Activated CD8-positive, alpha-beta memory T cell treated with anti-CD3 and anti-CD28 coated beads, Interleukin-2, amount 10 ng/mL, durations not matched to agents 7 days and 5 days (primary cell): ENCODE data around the gene TRIM8. TPM values are rescaled to one million over a fixed set of nuclear protein-coding genes. Genes with fewer than 3 reads are reported as not detected.

Experiments
- ATAC-seq: fragments of 150-1000 bp; cut with Tn5 transposase; one replicate; pipeline ENCODE4 v1.10.0; 2021; ENCODE audit warnings: moderate library complexity
- CTCF ChIA-PET: fragments of 350-600 bp; sonication (Branson Sonifier 250); formaldehyde crosslinking; loops from one replicate; lab custom pipeline; 2021; ENCODE audit warnings: antibody characterized with exemption; lab: Charles Lee
- DNase-seq: peaks from one replicate; pipeline ENCODE4 v3.0.0-alpha.2; 2020
- H3K27ac Mint-ChIP-seq: one replicate; pipeline ENCODE4 v1.8.0; 2021; ENCODE audit warnings: mild to moderate bottlenecking, mixed read lengths
- H3K27me3 Mint-ChIP-seq: one replicate; pipeline ENCODE4 v1.8.0; 2021; ENCODE audit warnings: mixed read lengths
- H3K36me3 Mint-ChIP-seq: one replicate; pipeline ENCODE4 v1.8.0; 2021; ENCODE audit warnings: mild to moderate bottlenecking, mixed read lengths
- H3K4me1 Mint-ChIP-seq: one replicate; pipeline ENCODE4 v1.8.0; 2021; ENCODE audit warnings: mixed read lengths
- H3K4me3 Mint-ChIP-seq: one replicate; pipeline ENCODE4 v1.8.0; 2021; ENCODE audit warnings: mild to moderate bottlenecking, moderate library complexity, mixed read lengths
- H3K9me3 Mint-ChIP-seq: one replicate; pipeline ENCODE4 v1.8.0; 2022; ENCODE audit warnings: low read depth, mixed read lengths
- total RNA-seq, 2 experiments: library from RNA; stranded (reverse); gene quantifications; one replicate each; pipeline ENCODE4 v1.2.3, GENCODE V29; 2021

TRIM8 gene
- total RNA-seq, 2 experiments from 2014 or later: 58.7 to 86.9 TPM

DNA sequence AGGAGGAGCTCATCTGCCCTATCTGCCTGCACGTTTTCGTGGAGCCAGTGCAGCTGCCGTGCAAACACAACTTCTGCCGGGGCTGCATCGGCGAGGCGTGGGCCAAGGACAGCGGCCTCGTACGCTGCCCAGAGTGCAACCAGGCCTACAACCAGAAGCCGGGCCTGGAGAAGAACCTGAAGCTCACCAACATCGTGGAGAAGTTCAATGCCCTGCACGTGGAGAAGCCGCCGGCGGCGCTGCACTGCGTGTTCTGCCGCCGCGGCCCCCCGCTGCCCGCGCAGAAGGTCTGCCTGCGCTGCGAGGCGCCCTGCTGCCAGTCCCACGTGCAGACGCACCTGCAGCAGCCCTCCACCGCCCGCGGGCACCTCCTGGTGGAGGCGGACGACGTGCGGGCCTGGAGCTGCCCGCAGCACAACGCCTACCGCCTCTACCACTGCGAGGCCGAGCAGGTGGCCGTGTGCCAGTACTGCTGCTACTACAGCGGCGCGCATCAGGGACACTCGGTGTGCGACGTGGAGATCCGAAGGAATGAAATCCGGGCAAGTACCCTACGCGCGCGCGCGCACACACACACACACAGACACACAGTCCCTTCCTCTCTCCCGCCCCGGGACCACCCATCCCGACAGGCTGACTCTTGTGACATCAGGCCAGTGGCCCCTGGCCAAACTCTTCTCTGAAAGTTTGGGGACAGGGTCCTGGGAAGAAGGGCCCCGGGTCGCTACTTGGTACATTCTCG, 538 bp downstream of the TRIM8 start:
- CTCF ChIA-PET: interaction anchor here (0.7 to 4.5 kb wide), 16 partner anchors 9 to 194 kb away, joined by 3 to 52 read pairs (median 5); partner anchors contain the start of genes ACTR1A, ARL3, SFXN2 and SUFU
- peaks cover 42% of the 10 kb centered on the region for H3K4me1 Mint-ChIP-seq
- H3K36me3 Mint-ChIP-seq: peaks cover 20% of the 10 kb centered on the region
- peak overlapping the region; percentile 94 for H3K4me3 Mint-ChIP-seq
- ATAC-seq (peak; percentile 11), DNase-seq (peak; percentile 87)
- H3K27me3 Mint-ChIP-seq: no peaks in the 10 kb centered on the region
- H3K9me3 Mint-ChIP-seq: no peaks in the 10 kb centered on the region
- H3K27ac Mint-ChIP-seq: peak overlapping the region; percentile 98

- H3K4me1 Mint-ChIP-seq: peaks cover 46% of the 10 kb centered on the region
- peak; percentile 68 for DNase-seq
- no peaks in the 10 kb centered on the region for H3K27me3 Mint-ChIP-seq
- peak overlapping the region; percentile 98 for H3K27ac Mint-ChIP-seq
- H3K36me3 Mint-ChIP-seq: peaks cover 20% of the 10 kb centered on the region
- no peak for ATAC-seq
- H3K9me3 Mint-ChIP-seq: no peaks in the 10 kb centered on the region
- peak overlapping the region; percentile 94 for H3K4me3 Mint-ChIP-seq
- CTCF ChIA-PET: interaction anchor here (0.7 to 4.5 kb wide), 16 partner anchors 9 to 195 kb away, joined by 3 to 52 read pairs (median 4); partner anchors contain the start of genes ACTR1A, ARL3, SFXN2 and SUFU
Observed at GRCh38 chr10:102645388-102645740, 1.1 kb downstream of the TRIM8 start.

DNA sequence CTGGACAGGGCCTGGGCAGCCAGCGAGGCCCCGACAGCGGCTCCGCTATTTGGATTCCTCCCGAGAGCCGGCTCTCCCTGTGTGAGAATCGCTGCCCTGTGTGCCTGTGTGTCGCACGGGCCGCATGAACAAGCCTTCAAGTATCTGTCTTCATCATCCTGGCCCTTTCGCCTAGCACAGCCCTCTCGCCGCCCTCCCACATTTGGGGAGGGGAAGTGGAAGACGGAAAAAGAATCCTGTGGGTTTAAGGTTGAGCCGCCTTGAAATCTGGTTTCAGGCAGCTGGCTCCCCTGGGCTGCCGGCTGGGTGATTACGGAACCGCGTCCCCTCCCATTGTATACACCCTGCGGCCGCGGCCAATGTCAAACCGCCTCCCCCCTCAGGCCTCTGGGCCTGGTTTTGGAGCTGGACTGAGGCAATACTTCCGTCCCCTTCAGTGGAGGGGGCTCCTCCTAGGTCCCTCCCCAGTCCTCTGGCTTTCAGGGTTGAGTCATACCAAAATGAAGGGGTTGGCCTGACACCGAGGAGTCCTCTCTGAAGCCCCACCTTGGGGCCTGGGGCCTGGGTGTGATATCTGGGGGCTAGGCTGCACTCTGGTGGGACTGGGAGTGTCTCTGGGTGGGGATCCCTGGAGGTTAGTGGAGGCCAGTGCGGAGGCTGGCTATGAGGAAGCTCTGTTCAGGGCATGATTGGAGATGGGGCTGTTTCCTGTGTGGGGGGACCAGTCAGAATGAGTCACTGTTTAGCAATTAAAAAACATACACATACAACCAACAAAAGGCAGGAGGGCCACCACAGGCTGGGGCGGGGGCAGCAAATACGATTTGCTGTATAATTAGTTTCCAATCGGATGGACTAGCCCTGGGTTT, 1.7 kb downstream of the TRIM8 start:
- Mint-ChIP-seq H3K9me3 (no peaks in the 10 kb centered on the region), H3K27ac (peak overlapping the region; percentile 98), H3K36me3 (peaks cover 20% of the 10 kb centered on the region), H3K4me1 (peaks cover 52% of the 10 kb centered on the region), H3K27me3 (no peaks in the 10 kb centered on the region), H3K4me3 (peak overlapping the region; percentile 94)
- DNase-seq: peak; percentile 93
- ATAC-seq: peak; percentile 50
- CTCF ChIA-PET: interaction anchor here (0.7 to 4.5 kb wide), 13 partner anchors 8 to 145 kb away, joined by 3 to 52 read pairs (median 5); partner anchors contain the start of genes ACTR1A, ARL3, SFXN2 and SUFU

DNA sequence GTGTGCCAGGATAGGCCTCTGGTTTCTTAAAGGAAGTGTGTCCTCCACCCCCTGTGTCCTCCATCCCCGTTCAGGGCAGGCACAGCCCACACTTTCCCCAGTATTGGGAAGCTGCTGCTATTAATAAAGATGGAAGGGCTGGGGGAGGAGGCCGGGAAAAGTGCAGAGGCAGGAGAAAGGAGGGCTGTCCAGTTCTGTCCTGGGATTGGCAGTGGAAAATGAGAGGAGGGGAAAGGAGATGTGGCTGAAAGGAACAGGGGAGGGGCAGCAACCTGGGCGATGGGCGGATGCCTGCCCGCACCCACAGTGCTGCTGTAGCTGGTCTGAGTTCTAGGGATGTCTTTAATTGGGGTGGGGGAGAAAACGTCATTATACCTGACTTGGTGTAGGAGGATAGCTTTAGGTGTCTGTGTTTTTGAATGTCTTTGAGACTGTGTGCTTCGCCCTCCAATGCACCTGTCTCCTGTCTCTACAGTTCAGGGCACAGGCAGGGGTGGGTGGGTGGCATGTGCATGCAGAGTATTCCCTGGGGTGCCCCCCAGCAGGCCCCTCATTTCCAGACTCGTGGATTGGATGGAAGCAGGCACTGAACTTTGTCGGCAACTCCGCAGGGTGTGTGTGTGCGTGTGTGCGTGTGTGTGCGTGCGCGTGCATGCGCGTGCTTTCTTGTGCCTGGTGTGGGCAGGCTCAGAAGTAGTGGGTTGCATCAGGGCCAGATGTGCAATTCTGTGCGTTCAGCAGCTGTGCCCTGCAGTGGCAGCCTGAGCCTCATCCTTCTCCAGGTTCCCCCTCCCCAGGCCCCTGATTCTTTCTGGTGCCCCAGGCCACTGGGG, 2.5 kb downstream of the TRIM8 start:
- H3K27me3 Mint-ChIP-seq: no peaks in the 10 kb centered on the region
- H3K9me3 Mint-ChIP-seq: no peaks in the 10 kb centered on the region
- peaks cover 55% of the 10 kb centered on the region for H3K4me1 Mint-ChIP-seq
- peaks cover 20% of the 10 kb centered on the region for H3K36me3 Mint-ChIP-seq
- H3K4me3 Mint-ChIP-seq: peak overlapping the region; percentile 94
- CTCF ChIA-PET: interaction anchor here (1.1 to 4.5 kb wide), 8 partner anchors 11 to 144 kb away, joined by 4 to 52 read pairs (median 14); partner anchors contain the start of genes ACTR1A, ARL3, SFXN2 and SUFU
- H3K27ac Mint-ChIP-seq: peak overlapping the region; percentile 98
- DNase-seq: peak; percentile 76
- ATAC-seq: no peak

DNA sequence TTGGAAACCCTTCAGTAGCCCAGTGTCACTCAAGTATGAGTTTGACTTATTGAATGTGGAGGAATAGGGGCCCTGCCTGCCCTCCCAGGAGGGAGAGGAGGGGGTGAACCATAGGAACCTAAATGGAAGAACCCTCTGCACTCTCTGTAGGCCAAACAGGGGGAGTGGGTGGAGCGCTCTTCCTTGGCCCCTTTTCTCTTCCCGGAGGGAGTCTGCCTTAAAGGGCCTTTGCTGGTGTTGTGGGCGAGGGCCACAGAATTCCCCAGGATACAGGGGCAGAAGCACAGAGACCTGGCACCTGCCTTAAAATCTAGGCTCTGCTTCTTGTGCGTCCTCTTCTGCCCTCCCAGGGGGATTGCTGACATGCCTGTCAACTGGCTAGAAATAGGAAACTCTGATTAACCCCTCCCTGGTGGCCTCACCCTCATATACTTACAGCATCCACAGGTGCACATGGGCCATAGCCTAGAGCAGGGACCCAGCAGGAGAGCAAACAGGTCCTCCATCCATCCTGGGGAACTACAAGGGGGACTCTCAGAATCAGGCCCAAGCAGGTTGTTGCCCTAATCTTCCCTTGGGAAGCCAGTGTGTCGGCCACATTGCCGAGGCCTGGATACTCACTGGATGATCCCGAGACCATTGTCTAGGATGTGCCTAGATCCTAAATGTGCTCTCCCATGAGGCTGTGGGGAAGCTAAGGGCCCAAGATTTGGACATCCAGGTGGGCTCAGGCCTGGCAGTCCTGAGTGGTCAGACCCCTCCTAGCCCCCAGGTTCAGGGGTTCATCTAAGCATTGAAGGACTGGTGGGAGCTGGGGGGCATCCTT, 3.4 kb downstream of the TRIM8 start:
- peaks cover 24% of the 10 kb centered on the region for H3K36me3 Mint-ChIP-seq

DNA sequence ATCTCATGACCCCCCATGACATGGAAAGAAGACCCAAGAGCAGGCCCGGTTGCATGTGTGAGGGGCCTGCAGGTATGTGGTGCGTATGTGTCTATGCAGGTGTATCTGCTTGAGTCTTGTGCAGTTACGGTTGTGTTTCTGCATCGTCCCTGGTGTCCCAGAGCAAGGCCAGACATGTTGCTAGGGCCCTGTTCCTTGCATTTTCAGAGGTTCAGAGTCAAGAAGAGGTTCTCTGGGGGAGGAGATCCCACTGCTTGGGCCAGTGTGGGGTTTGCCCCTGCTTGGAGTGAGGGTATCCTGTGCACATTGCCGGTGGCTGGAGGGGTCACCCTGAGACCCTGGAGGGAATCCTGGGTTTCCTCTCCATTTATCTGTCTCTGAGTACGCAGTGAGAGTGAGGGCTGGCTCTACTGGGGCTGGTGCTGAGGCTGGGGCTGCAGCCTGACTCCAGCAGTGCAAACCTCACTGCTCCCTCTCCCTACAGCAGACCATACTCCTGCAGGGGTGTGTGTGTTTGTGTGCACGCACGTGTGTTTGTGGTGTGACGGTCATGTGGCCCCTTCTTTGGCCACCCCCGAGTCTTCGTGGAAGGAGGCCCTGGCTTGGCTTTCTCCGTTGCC, 4.1 kb downstream of the TRIM8 start:
- DNase-seq (no peak), ATAC-seq (no peak)
- H3K4me3 Mint-ChIP-seq: peak overlapping the region; percentile 94
- CTCF ChIA-PET: interaction anchor here (0.9 to 4.5 kb wide), 5 partner anchors 13 to 65 kb away, joined by 3 to 26 read pairs (median 3); no protein-coding TSS in a partner anchor
- no peaks in the 10 kb centered on the region for H3K9me3 Mint-ChIP-seq
- H3K4me1 Mint-ChIP-seq: peaks cover 69% of the 10 kb centered on the region
- H3K27me3 Mint-ChIP-seq: no peaks in the 10 kb centered on the region
- H3K36me3 Mint-ChIP-seq: peaks cover 27% of the 10 kb centered on the region
- peak overlapping the region; percentile 98 for H3K27ac Mint-ChIP-seq

More for the DNA sequence above, 3.4 kb downstream of the TRIM8 start:
- DNase-seq: no peak
- Mint-ChIP-seq H3K4me1 (peaks cover 62% of the 10 kb centered on the region), H3K27me3 (no peaks in the 10 kb centered on the region), H3K27ac (peak overlapping the region; percentile 98), H3K4me3 (peak overlapping the region; percentile 94), H3K9me3 (no peaks in the 10 kb centered on the region)
- CTCF ChIA-PET: interaction anchor here (0.9 to 4.5 kb wide), 6 partner anchors 11 to 66 kb away, joined by 3 to 52 read pairs (median 14); partner anchors contain the start of genes ARL3 and SFXN2
- no peak for ATAC-seq

DNA sequence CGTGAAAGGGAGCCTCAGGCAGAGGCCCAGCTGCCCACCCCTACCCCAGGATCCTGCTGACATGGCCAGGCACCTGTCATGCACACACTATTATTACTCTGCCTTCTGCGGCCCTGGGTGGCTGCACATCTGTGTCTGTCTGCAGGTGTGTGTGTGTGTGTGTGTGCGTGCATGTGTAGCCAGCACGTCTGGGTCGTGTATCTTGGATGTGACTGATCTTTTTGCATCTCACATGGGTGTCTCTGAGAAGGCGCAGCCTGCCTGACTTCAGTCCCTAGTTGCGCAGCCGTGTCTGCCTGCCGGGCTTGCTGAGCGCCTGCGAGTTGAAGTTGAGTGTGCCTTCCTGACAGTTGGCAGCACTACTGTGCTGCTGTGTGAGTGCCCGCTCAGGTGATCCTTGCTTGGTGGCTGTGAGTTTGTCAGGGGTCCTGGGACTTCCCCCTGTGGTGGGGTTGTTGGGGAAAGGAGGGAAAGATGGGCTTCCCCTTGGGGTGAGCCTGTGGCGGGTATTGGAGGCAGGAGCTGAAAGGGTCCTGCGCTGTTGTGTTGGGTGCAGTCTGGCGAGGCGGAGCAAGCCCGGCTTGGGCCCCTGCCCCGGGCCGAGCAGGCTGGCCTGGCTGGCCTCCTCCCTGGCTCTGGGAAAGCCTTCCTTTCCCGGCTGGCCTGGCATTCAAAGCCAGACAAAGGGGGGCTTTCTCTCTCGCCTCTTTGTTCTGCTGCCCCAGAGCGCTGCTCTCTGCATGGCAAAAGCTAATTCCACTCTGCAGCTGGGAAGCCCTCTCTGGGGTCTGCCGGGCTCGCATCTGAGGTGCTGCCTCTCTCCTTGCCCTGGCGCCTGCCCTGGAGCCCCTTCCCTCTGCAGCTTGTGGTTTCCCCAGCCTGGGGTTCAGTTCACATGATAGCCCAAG, 4.9 kb downstream of the TRIM8 start:
- DNase-seq (peak; percentile 70), ATAC-seq (no peak)
- peaks cover 31% of the 10 kb centered on the region for H3K36me3 Mint-ChIP-seq
- peaks cover 75% of the 10 kb centered on the region for H3K4me1 Mint-ChIP-seq
- peak overlapping the region; percentile 94 for H3K4me3 Mint-ChIP-seq
- no peaks in the 10 kb centered on the region for H3K27me3 Mint-ChIP-seq
- CTCF ChIA-PET: interaction anchor here (0.9 to 2.7 kb wide), 8 partner anchors 11 to 75 kb away, joined by 3 to 12 read pairs (median 3); partner anchors contain the start of genes ARL3 and SFXN2
- H3K9me3 Mint-ChIP-seq: no peaks in the 10 kb centered on the region
- H3K27ac Mint-ChIP-seq: peak overlapping the region; percentile 98

GRCh38 chr10:102649797-102650654, 5.7 kb downstream of the TRIM8 start:
- Mint-ChIP-seq H3K36me3 (peaks cover 33% of the 10 kb centered on the region), H3K4me3 (peak overlapping the region; percentile 94), H3K9me3 (no peaks in the 10 kb centered on the region), H3K27ac (peak overlapping the region; percentile 98), H3K4me1 (peaks cover 80% of the 10 kb centered on the region), H3K27me3 (no peaks in the 10 kb centered on the region)
- no peak for ATAC-seq
- no peak for DNase-seq
- CTCF ChIA-PET: interaction anchor here (0.6 to 3.4 kb wide), 10 partner anchors 9 to 74 kb away, joined by 3 to 16 read pairs (median 3); partner anchors contain the start of genes ARL3 and SFXN2

DNA sequence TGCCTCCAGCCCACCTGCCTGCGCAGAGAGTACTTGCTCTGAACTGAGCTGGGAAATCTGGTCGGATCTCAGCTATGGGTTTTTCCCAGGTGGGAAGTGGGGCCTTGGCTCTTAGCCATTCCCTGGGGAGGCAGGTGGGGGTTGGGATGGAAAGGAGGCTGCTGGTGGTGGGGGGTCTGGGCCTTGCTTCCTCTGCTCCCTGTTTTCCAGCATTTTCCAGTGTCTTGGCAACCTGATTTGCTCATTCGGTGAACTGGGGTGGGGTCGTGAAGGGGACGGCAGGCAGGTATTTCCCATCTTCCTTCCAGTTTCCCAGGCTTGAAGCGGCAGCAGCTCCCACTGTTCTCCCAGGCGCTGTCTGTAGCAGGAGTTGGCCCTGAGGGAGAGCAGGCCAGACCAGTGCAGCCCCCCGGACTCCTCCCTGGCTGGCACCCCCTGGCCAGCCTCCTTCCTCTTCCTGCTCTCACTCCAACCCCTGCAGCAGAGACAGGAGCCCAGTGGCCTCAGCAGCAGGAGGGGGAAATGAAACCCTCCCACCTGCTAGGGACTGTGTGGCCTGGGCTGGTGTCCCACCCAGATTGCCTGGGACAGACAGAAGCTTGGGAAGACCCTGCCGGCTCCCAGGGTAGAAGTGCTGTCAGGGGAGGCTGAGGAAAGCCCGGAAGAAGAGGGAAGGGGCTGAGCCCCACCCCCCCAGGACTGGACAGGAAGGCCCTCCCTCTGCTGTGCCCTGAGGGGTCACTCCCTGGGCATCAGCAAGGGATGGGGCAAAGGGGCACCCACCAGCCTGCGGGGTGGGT, 6.6 kb downstream of the TRIM8 start:
- peaks cover 86% of the 10 kb centered on the region for H3K4me1 Mint-ChIP-seq
- H3K36me3 Mint-ChIP-seq: peaks cover 33% of the 10 kb centered on the region
- CTCF ChIA-PET: interaction anchor here (0.6 to 3.4 kb wide), 7 partner anchors 8 to 63 kb away, joined by 3 to 16 read pairs (median 3); no protein-coding TSS in a partner anchor
- DNase-seq (no peak), ATAC-seq (no peak)
- H3K27me3 Mint-ChIP-seq: no peaks in the 10 kb centered on the region
- no peaks in the 10 kb centered on the region for H3K9me3 Mint-ChIP-seq
- H3K4me3 Mint-ChIP-seq: peak overlapping the region; percentile 54
- peak overlapping the region; percentile 93 for H3K27ac Mint-ChIP-seq
